NT2/D1 (cell line): ENCODE results near the gene HBD.

Experiments
- SUZ12 ChIP-seq: IDR thresholded peaks from 2 replicates; pipeline ENCODE4 v1.6.1; 2011; ENCODE audit not compliant: insufficient read length, insufficient read depth; ENCODE audit errors: extremely low read depth
- YY1 ChIP-seq: IDR thresholded peaks from 2 replicates; pipeline ENCODE4 v1.6.1; 2011; ENCODE audit not compliant: insufficient read length, insufficient read depth
- ZNF274 ChIP-seq: IDR thresholded peaks from 2 replicates; pipeline ENCODE4 v1.6.1; 2011; ENCODE audit warnings: mild to moderate bottlenecking, low read depth, low read length

- TF ChIP-seq ZNF274, result no peak
- no peak for TF ChIP-seq YY1
- no peak for TF ChIP-seq SUZ12
Observed at GRCh38 chr11:5274395-5274794, 40.1 kb upstream of the HBD start.
